ENCODE data around the gene TMEM233.
"Not testable (repeated sequence)": the region's sequence is repeated elsewhere in the genome, so short reads cannot be mapped to it uniquely, and the experiment has no call there.

The TMEM233 gene

GRCh38 chr12:119613319-119613936 lies 19.9 kb downstream of the TMEM233 start:
- peak; percentile 85 for DNase-seq

DNA sequence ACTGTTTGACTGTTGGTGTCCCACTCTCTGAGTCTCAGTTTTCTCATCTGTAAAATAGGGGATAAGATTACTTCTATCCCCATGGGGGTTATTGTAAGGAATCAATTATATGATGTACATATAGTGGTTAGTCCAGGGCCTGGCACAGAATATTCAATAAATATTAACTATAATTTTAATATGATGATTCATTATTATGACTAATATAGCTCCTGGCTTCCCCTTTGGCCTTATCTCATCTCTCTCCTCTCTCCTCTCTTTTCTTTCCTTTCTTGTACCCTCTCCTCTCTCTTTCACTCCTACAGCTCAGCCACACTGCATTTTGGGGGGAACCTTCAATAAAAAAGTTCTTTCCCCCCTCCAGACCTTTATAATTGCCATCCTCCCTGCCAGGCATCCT lies 21.1 kb downstream of the TMEM233 start:
- no peak for DNase-seq

- no peak for DNase-seq
Measured at GRCh38 chr12:119615518-119616475, 22.2 kb downstream of the TMEM233 start.

GRCh38 chr12:119618328-119618896 lies 24.8 kb downstream of the TMEM233 start:
- DNase-seq = not testable (repeated sequence)

- DNase-seq = no peak
Measured at GRCh38 chr12:119620490-119620889, 26.9 kb downstream of the TMEM233 start.

DNA sequence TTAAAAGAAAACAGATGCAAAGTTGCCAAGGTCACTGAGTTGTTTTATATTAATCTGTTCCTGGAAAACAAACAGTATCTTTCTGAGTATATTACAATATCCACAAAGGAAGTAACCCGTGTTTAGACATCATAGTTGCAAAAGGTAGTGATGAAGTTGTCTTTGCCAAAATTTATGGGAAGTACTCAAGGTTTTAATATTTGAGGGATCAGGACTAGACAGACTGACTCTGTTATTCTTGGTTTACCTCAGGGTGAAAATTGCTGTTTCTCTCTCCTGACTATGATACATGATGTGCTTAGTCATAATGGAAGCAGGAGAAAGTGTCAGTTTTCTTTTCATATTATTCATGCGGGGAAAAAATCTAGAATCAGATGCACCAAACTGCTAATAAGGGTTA lies 28.3 kb downstream of the TMEM233 start:
- no peak for DNase-seq

DNA sequence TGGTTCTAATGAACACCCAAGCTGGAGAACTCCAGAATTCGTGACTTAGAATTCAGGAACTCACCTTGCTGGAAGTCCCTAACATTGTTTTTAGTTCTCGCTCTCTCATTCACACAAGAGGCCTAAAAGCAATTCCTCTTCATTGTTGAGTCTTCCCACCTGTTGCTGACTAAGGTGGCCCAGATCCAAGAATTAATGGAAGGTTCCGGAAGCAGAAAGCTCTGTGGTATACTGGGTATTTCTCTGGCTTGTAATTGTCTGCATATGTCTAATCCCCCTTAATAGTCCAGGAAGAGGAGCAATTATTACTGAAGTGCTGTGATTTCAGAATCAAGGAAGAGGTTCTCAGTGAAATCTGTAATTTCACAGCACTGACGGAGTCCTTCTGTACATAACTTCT lies 31.4 kb downstream of the TMEM233 start:
- DNase-seq = peak; percentile 70

GRCh38 chr12:119627019-119627643 lies 33.6 kb downstream of the TMEM233 start:
- DNase-seq = no peak

GRCh38 chr12:119627686-119628085 lies 34.1 kb downstream of the TMEM233 start:
- DNase-seq = no peak

GRCh38 chr12:119630223-119630780 lies 36.7 kb downstream of the TMEM233 start:
- no peak for DNase-seq

DNA sequence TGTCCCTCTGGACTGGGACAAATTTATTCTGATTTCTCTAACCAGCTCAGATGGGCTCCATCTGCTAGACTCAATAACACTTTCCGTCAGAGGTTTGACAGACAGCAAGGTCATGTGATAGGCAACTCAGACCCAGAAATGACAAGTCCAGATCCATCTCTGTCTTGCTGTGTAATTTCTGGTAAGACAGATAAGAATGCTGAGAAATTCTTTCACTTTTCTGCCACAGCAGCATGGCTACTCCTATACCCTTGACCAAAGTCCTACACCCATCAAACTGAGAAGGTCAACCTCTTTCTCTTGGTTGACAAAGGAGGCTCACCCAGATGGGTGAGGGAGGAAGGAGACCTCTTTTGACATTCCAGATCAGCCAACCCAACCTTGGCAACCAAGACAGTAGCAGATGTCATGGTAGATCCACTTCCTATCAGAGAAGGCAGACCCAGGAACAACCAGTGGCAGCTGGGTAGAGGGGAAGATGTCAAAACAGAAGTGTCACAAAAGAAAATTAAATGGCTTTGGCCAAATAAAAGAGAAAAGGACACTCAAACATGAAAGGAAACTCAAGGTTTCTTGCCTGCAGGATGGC lies 37.5 kb downstream of the TMEM233 start:
- no peak for DNase-seq

DNA sequence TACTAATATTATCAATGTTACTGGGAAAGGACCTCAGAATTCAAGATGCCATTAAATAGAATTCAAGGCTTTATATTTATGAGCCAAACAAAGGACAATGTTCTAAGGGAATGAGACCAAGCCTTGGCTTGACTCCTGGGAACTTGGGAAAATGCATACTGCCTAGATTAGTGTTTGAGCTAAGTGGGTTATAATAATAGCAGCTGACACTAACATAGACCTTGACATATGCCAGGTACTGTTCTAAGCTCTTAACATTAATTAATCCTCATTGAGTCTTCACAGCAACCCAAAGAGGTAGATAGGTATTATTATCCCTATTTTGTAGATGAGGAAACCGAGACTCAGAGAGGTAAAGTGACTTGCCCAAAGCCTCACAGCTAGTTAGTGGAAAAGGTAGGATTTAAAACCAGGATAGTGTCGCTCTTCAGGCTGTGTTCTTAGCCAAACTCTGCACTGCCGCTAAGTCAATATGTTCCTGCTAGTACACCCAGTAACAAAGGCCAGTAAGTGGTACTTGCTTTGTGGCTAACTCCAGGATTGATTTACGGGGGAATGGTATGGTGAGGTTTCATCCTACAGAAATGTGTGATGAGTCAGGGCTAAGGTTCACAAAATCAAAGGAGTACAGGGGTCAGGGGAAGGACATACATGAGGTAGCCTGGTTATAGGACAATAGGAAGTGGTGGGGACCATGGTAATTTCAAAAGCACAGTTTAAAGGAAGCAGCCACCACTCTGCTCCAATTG lies 38.5 kb downstream of the TMEM233 start:
- no peak for DNase-seq

- DNase-seq = no peak
Measured at GRCh38 chr12:119634743-119635142, 41.2 kb downstream of the TMEM233 start.

- DNase-seq = no peak
Measured at GRCh38 chr12:119642986-119643385, 49.4 kb downstream of the TMEM233 start.

DNA sequence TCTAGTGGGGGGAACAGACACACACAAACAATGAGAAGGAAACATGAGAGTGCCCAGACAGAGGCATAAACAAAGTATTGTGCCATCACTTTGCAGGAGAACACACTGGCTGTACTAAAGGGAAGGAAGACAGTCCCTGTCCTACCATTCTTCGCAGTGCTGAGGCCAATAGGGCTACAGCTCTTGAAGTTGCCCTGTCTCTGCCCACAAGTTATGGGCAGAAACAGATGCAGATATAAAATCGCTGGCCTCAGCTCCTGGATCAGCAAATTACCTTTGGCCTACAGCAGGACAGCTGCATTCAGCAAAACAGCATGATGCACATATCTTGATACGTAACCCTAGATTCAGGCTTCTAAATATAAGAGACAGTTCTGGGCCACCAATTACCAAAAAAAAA lies 51.4 kb downstream of the TMEM233 start:
- DNase-seq = no peak

- no peak for DNase-seq
Measured at GRCh38 chr12:119645535-119646059, 52.0 kb downstream of the TMEM233 start.

DNA sequence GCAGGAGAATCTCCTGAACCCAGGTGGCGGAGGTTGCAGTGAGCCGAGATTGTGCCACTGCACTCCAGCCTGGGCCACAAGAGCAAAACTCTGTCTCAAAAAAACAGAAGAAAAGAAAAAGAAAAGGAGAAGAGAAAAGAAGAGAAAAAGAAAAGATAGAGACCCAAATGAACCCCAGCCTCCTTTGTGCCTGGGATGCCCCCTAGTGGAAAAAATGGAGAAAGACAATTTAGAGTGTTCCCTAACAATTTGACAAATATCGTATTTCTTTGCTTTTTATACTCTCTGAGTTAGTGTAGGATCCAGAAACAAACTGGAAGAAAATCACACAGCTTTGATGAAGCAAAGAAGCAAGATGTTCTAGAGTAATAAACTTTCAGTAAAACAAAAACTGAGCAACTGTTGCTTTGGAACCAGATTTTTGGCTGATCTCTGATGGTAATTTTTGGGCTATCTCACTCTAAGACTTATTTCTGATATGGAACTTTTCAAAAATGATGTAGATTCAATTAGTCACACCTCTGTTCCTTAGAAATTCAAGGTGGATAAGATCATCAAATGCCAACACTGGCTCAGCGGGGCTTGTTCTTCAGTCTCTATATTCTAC lies 55.7 kb downstream of the TMEM233 start:
- peak; percentile 24 for DNase-seq

DNA sequence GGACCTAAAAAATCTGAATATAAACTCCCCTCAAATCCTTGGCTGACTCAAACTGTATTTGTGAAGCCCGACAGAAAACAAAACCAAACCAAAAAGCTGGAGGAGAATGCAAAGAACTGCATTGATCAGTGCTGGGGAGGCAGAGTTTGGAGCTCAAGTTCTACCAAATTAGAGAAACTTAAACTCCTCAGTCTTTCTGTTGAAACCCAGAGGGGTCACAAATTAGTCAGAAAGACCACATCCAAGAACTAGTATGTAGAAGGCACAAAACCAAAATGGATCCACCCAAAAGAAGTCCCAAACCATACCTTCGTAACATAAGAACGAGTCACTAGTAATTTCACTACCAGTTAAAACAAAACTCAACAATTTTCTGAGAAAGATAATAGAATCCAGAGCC lies 59.1 kb downstream of the TMEM233 start:
- no peak for DNase-seq

GRCh38 chr12:119657001-119657400 lies 63.4 kb downstream of the TMEM233 start:
- not testable (repeated sequence) for DNase-seq

- not testable (repeated sequence) for DNase-seq
Measured at GRCh38 chr12:119658166-119658565, 64.6 kb downstream of the TMEM233 start.

DNA sequence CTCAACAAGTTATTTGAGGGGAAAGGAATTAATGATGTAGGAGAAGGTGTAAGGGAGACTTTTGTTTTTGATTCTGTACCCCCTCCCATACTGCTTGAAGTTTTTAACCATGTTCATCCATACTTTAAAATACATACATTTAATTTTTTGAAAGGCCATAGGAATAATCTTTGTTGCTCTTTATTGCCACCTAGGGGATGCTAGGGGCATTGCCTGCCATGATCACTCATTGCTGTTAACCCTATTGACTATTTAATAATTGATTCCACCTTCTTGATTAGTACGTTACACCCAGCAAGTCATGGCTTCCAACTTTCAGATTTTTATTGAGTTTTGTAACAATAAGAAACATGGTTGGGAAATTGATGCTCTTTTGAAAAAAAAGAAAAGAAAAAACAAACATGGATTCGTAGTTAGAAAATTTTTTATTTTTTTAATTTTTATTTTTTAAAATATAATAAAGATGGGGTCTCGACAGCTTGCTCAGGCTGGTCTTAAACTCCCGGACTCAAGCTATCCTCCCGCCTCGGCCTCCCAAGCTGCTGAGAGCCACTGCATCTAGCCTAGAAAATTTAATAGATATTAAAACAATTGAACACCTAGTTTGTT lies 65.8 kb downstream of the TMEM233 start:
- DNase-seq = peak; percentile 15
